Fibroblast of lung (primary cell): ENCODE measurements around the gene MLPH.

Experiments
- EZH2 ChIP-seq: IDR thresholded peaks from 2 replicates; pipeline ENCODE4 v1.5.1; 2012; ENCODE audit warnings: low read length, control low read depth, mild to moderate bottlenecking; ENCODE audit errors: missing control alignments
- TF ChIP-seq, protein P1 (sequence below), 2 donors: IDR thresholded peaks in 1 of 2; conservative IDR thresholded peaks in 1 of 2; 1 replicate in 1 of 2; 2 replicates in 1 of 2; pipeline ENCODE4 v1.5.1; 2011 to 2012; ENCODE audit warnings: low read length in 2 of 2, control low read depth in 1 of 2, inconsistent platforms in 1 of 2, low read depth in 1 of 2, mild to moderate bottlenecking in 1 of 2

DNA sequence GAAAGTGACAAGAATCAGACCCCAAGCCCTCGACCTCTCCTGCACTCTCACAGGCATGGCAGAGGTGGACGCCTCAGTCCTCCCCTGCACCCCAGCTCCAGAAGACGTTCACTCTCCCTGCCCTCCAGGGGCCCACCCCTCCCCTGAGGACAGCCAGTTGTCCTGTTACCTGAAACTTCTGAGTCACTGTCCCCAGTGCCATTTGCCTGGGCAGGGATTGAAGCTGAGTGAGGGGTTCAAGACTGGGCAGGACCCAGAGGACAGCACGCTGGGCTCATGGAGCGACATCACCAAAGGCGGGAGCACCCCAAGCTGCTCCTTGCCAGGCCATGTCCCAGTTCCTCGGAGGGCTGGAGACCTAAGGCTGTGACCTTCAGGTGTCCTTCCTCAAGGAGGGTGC lies 38.9 kb upstream of the MLPH start:
- TF ChIP-seq EZH2: no peak
- TF ChIP-seq, protein P1, sequence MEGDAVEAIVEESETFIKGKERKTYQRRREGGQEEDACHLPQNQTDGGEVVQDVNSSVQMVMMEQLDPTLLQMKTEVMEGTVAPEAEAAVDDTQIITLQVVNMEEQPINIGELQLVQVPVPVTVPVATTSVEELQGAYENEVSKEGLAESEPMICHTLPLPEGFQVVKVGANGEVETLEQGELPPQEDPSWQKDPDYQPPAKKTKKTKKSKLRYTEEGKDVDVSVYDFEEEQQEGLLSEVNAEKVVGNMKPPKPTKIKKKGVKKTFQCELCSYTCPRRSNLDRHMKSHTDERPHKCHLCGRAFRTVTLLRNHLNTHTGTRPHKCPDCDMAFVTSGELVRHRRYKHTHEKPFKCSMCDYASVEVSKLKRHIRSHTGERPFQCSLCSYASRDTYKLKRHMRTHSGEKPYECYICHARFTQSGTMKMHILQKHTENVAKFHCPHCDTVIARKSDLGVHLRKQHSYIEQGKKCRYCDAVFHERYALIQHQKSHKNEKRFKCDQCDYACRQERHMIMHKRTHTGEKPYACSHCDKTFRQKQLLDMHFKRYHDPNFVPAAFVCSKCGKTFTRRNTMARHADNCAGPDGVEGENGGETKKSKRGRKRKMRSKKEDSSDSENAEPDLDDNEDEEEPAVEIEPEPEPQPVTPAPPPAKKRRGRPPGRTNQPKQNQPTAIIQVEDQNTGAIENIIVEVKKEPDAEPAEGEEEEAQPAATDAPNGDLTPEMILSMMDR (conservative IDR thresholded peaks at IDR 0.05 in 1 of 2, IDR thresholded peaks at IDR 0.05 in 1 of 2; ENCODE audit: low read depth in 1 of 2, low read length in 2 of 2): no peak
